Measurements from ENCODE around the gene CD99L2. TPM values are rescaled to one million over a fixed set of nuclear protein-coding genes. Genes with fewer than 3 reads are reported as not detected.

The CD99L2 gene
- total RNA-seq, 1 experiment from 2014 or later, result 8.6 TPM

- Histone ChIP-seq H3K4me1 (ENCODE audit: low read length) (peaks cover 17% of the 10 kb centered on the region), H3K36me3 (ENCODE audit: insufficient read depth, low read length) (no peaks in the 10 kb centered on the region), H3K9me2 (replicated peaks; ENCODE audit: insufficient read depth, low read length) (no peaks in the 10 kb centered on the region), H3K4me2 (ENCODE audit: low read depth, low read length, poor library complexity, severe bottlenecking) (no peak overlapping the region), H3K27ac (ENCODE audit: low read length) (no peak overlapping the region), H2AFZ (ENCODE audit: low read length) (no peak overlapping the region), H3K79me2 (ENCODE audit: low read length) (no peaks in the 10 kb centered on the region), H3K4me3 (ENCODE audit: low read length) (no peak overlapping the region), H3K9me3 (ENCODE audit: low read length) (no peaks in the 10 kb centered on the region), H3K9ac (ENCODE audit: low read length) (no peak overlapping the region), H3K27me3 (ENCODE audit: low read length) (no peaks in the 10 kb centered on the region), H4K20me1 (ENCODE audit: insufficient read depth, low read depth, low read length) (no peaks in the 10 kb centered on the region)
- no peak for DNase-seq
These were observed 4.6 kb upstream of the CD99L2 start for GRCh38 chrX:150903110-150903508.

- Histone ChIP-seq H3K4me1 (ENCODE audit: low read length) (peaks cover 18% of the 10 kb centered on the region), H3K79me2 (ENCODE audit: low read length) (no peaks in the 10 kb centered on the region), H3K27me3 (ENCODE audit: low read length) (no peaks in the 10 kb centered on the region), H2AFZ (ENCODE audit: low read length) (no peak overlapping the region), H3K9ac (ENCODE audit: low read length) (no peak overlapping the region), H3K4me3 (ENCODE audit: low read length) (no peak overlapping the region), H3K36me3 (ENCODE audit: insufficient read depth, low read length) (no peaks in the 10 kb centered on the region), H3K9me2 (replicated peaks; ENCODE audit: insufficient read depth, low read length) (no peaks in the 10 kb centered on the region), H3K27ac (ENCODE audit: low read length) (no peak overlapping the region), H3K4me2 (ENCODE audit: low read depth, low read length, poor library complexity, severe bottlenecking) (no peak overlapping the region), H3K9me3 (ENCODE audit: low read length) (no peaks in the 10 kb centered on the region), H4K20me1 (ENCODE audit: insufficient read depth, low read depth, low read length) (no peaks in the 10 kb centered on the region)
- DNase-seq, result no peak
These were observed 4.1 kb upstream of the CD99L2 start for GRCh38 chrX:150902434-150903109.

DNA sequence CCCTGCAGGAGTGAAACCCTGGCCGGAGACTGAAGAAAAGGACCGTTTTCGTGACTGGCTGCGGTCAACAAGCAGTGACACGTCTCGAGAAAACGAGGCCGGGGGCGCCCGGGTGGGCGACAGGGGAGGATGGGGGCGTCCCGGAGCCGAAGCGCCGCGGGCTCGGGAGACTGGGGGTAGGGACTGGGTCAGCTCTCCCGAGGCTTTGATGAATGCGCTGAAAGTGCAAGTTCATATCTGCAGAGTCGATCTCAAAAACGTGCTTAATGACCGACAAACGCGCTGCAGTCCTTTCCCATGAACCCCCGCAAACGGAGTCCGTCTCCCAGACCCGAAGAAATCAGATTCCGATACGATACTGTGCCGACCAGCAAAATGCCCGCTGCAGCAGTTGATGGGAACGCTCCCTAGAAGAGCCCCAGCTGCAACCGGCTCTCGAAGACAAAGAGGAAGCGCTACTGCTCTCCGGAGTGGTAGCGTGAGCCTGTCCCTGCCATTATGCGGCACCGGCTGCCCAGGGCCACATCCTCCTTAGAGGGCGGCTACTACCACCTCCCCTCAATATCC lies 806 bp upstream of the CD99L2 start:
- Histone ChIP-seq H4K20me1 (ENCODE audit: insufficient read depth, low read depth, low read length) (peaks cover 5% of the 10 kb centered on the region; the same call in 1 of the 2 replicates), H3K36me3 (ENCODE audit: insufficient read depth, low read length) (no peaks in the 10 kb centered on the region), H3K27ac (ENCODE audit: low read length) (no peak overlapping the region), H3K27me3 (ENCODE audit: low read length) (no peaks in the 10 kb centered on the region), H3K9ac (ENCODE audit: low read length) (no peak overlapping the region), H3K4me2 (ENCODE audit: low read depth, low read length, poor library complexity, severe bottlenecking) (peak overlapping the region; percentile 50), H3K4me1 (ENCODE audit: low read length) (peaks cover 17% of the 10 kb centered on the region), H3K9me3 (ENCODE audit: low read length) (no peaks in the 10 kb centered on the region), H2AFZ (ENCODE audit: low read length) (no peak overlapping the region), H3K9me2 (replicated peaks; ENCODE audit: insufficient read depth, low read length) (no peaks in the 10 kb centered on the region), H3K4me3 (ENCODE audit: low read length) (peak overlapping the region; percentile 50; the same call in 1 of the 2 replicates), H3K79me2 (ENCODE audit: low read length) (no peaks in the 10 kb centered on the region)
- DNase-seq, result peak; percentile 71

- Histone ChIP-seq H2AFZ (ENCODE audit: low read length) (peak overlapping the region; percentile 89; the same call in 1 of the 2 replicates), H3K9me2 (replicated peaks; ENCODE audit: insufficient read depth, low read length) (no peaks in the 10 kb centered on the region), H3K27me3 (ENCODE audit: low read length) (no peaks in the 10 kb centered on the region), H3K4me3 (ENCODE audit: low read length) (peak overlapping the region; percentile 72), H3K36me3 (ENCODE audit: insufficient read depth, low read length) (no peaks in the 10 kb centered on the region), H3K9ac (ENCODE audit: low read length) (peak overlapping the region; percentile 76), H4K20me1 (ENCODE audit: insufficient read depth, low read depth, low read length) (peaks cover 5% of the 10 kb centered on the region; the same call in 1 of the 2 replicates), H3K4me1 (ENCODE audit: low read length) (peaks cover 14% of the 10 kb centered on the region), H3K9me3 (ENCODE audit: low read length) (no peaks in the 10 kb centered on the region), H3K27ac (ENCODE audit: low read length) (no peak overlapping the region), H3K4me2 (ENCODE audit: low read depth, low read length, poor library complexity, severe bottlenecking) (peak overlapping the region; percentile 81), H3K79me2 (ENCODE audit: low read length) (no peaks in the 10 kb centered on the region)
- peak; percentile 74 for DNase-seq
These were observed 797 bp downstream of the CD99L2 start for GRCh38 chrX:150897421-150898320.

GRCh38 chrX:150896632-150897031 lies 1.8 kb downstream of the CD99L2 start:
- H3K4me2 ChIP-seq (ENCODE audit: low read depth, low read length, poor library complexity, severe bottlenecking), result peak overlapping the region; percentile 81
- no peaks in the 10 kb centered on the region for H3K27me3 ChIP-seq (ENCODE audit: low read length)
- H4K20me1 ChIP-seq (ENCODE audit: insufficient read depth, low read depth, low read length), result peaks cover 5% of the 10 kb centered on the region; the same call in 1 of the 2 replicates

GRCh38 chrX:150893936-150894335 lies 4.5 kb downstream of the CD99L2 start:
- no peak for DNase-seq
- Histone ChIP-seq H3K9me3 (ENCODE audit: low read length) (no peaks in the 10 kb centered on the region), H3K9me2 (replicated peaks; ENCODE audit: insufficient read depth, low read length) (no peaks in the 10 kb centered on the region)

More at GRCh38 chrX:150896632-150897031, 1.8 kb downstream of the CD99L2 start:
- no peak overlapping the region for H3K4me3 ChIP-seq (ENCODE audit: low read length)
- no peak overlapping the region for H2AFZ ChIP-seq (ENCODE audit: low read length)
- H3K4me1 ChIP-seq (ENCODE audit: low read length), result peaks cover 14% of the 10 kb centered on the region
- no peak for DNase-seq
- no peak overlapping the region for H3K27ac ChIP-seq (ENCODE audit: low read length)
- H3K9me2 ChIP-seq (replicated peaks; ENCODE audit: insufficient read depth, low read length), result no peaks in the 10 kb centered on the region
- H3K9ac ChIP-seq (ENCODE audit: low read length), result no peak overlapping the region
- no peaks in the 10 kb centered on the region for H3K9me3 ChIP-seq (ENCODE audit: low read length)
- no peaks in the 10 kb centered on the region for H3K36me3 ChIP-seq (ENCODE audit: insufficient read depth, low read length)
- no peaks in the 10 kb centered on the region for H3K79me2 ChIP-seq (ENCODE audit: low read length)

DNA sequence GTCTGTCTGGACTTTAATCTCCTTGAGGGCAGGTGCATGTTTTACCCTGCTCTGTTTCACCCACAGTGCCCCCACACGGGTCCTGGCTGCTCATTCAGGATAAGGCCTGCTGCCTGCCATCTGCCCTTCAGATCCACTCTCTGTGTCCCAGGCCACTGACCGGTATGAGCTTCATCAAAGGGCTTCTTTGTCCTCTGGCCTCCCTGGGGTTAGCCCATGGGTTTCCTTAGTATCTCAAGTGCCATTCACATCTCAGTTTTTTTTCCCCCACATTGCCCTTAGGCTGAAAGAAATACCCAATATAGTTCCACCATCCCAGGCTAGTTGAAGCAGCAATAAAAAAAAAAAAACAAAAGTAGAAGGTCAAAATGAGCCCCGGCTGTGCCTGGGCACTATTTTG lies 9.3 kb downstream of the CD99L2 start:
- Histone ChIP-seq H3K79me2 (ENCODE audit: low read length) (no peaks in the 10 kb centered on the region), H3K4me1 (ENCODE audit: low read length) (no peaks in the 10 kb centered on the region), H3K9me3 (ENCODE audit: low read length) (no peaks in the 10 kb centered on the region), H3K9me2 (replicated peaks; ENCODE audit: insufficient read depth, low read length) (no peaks in the 10 kb centered on the region), H2AFZ (ENCODE audit: low read length) (no peak overlapping the region), H3K4me3 (ENCODE audit: low read length) (no peak overlapping the region), H3K27me3 (ENCODE audit: low read length) (no peaks in the 10 kb centered on the region), H3K4me2 (ENCODE audit: low read depth, low read length, poor library complexity, severe bottlenecking) (no peak overlapping the region), H3K36me3 (ENCODE audit: insufficient read depth, low read length) (no peaks in the 10 kb centered on the region), H4K20me1 (ENCODE audit: insufficient read depth, low read depth, low read length) (no peaks in the 10 kb centered on the region), H3K9ac (ENCODE audit: low read length) (no peak overlapping the region), H3K27ac (ENCODE audit: low read length) (no peak overlapping the region)
- DNase-seq, result no peak

More at GRCh38 chrX:150893936-150894335, 4.5 kb downstream of the CD99L2 start:
- no peaks in the 10 kb centered on the region for H3K79me2 ChIP-seq (ENCODE audit: low read length)
- H3K36me3 ChIP-seq (ENCODE audit: insufficient read depth, low read length), result no peaks in the 10 kb centered on the region
- H3K4me2 ChIP-seq (ENCODE audit: low read depth, low read length, poor library complexity, severe bottlenecking), result no peak overlapping the region
- H3K27me3 ChIP-seq (ENCODE audit: low read length), result no peaks in the 10 kb centered on the region
- no peak overlapping the region for H3K4me3 ChIP-seq (ENCODE audit: low read length)
- peaks cover 9% of the 10 kb centered on the region for H3K4me1 ChIP-seq (ENCODE audit: low read length)
- peaks cover 5% of the 10 kb centered on the region; the same call in 1 of the 2 replicates for H4K20me1 ChIP-seq (ENCODE audit: insufficient read depth, low read depth, low read length)
- H3K27ac ChIP-seq (ENCODE audit: low read length), result no peak overlapping the region
- H3K9ac ChIP-seq (ENCODE audit: low read length), result no peak overlapping the region
- no peak overlapping the region for H2AFZ ChIP-seq (ENCODE audit: low read length)
